IMR-90 (cell line): ENCODE results near the gene RAC3. TPM values are rescaled to one million over a fixed set of nuclear protein-coding genes. Genes with fewer than 3 reads are reported as not detected.

ENCODE experiments used
- ATAC-seq: fragments of 200-7000 bp; cut with Tn5 transposase; 2 replicates; pipeline ENCODE4 v1.9.1; 2020; ENCODE audit warnings: low read depth, mild to moderate bottlenecking, moderate library complexity
- BruUV-seq: library from RNA; stranded (reverse); fragments of 400-500 nt; replicated peaks from 2 replicates; lab custom pipeline; 2021; lab: Mats Ljungman, UMichigan
- CTCF ChIA-PET: fragments of 300-600 bp; formaldehyde crosslinking; extraction: SDS; loops from one replicate; lab custom pipeline; 2021; ENCODE audit warnings: antibody characterized with exemption; lab: Yijun Ruan, JAX
- POLR2A ChIA-PET: fragments of 300-600 bp; sonication (Branson Sonifier 250); formaldehyde crosslinking; loops from one replicate; lab custom pipeline; 2022; ENCODE audit warnings: antibody characterized with exemption; ENCODE audit not compliant: unreplicated experiment; lab: Charles Lee
- DNase-seq: peaks from one replicate; pipeline ENCODE4 v3.0.0; 2013
- H2AFZ ChIP-seq: replicated peaks from 2 replicates; pipeline ENCODE3; 2013; ENCODE audit warnings: low read length, mild to moderate bottlenecking; ENCODE audit not compliant: poor library complexity
- H2AK5ac ChIP-seq: 2 replicates; pipeline ENCODE4 v1.6.1; 2013; ENCODE audit warnings: low read depth, low read length, inconsistent platforms
- H2AK9ac ChIP-seq: replicated peaks from 2 replicates; pipeline ENCODE3; 2013; ENCODE audit warnings: mild to moderate bottlenecking, low read depth, low read length, moderate library complexity; ENCODE audit not compliant: poor library complexity
- H2BK120ac ChIP-seq: 2 replicates; pipeline ENCODE4 v1.6.1; 2013; ENCODE audit warnings: low read depth, low read length, inconsistent platforms
- H2BK15ac ChIP-seq: 3 replicates; pipeline ENCODE4 v1.6.1; 2013; ENCODE audit warnings: low read depth, low read length, inconsistent platforms
- H2BK20ac ChIP-seq: 2 replicates; pipeline ENCODE4 v1.6.1; 2013; ENCODE audit warnings: low read depth, mild to moderate bottlenecking, inconsistent platforms, low read length, moderate library complexity
- H2BK5ac ChIP-seq: 2 replicates; pipeline ENCODE4 v1.6.1; 2013; ENCODE audit warnings: mild to moderate bottlenecking, low read depth, low read length, inconsistent platforms; ENCODE audit not compliant: poor library complexity, severe bottlenecking
- H3K14ac ChIP-seq: replicated peaks from 2 replicates; pipeline ENCODE4 v1.6.1; 2013; ENCODE audit warnings: low read depth, low read length, inconsistent platforms
- H3K18ac ChIP-seq: 2 replicates; pipeline ENCODE4 v1.6.1; 2013; ENCODE audit warnings: low read depth, low read length, control low read depth
- H3K23ac ChIP-seq: 2 replicates; pipeline ENCODE4 v1.6.1; 2013; ENCODE audit warnings: low read depth, low read length, inconsistent platforms
- H3K27ac ChIP-seq: 2 replicates; pipeline ENCODE4 v1.5.1; 2013; ENCODE audit warnings: mild to moderate bottlenecking, control low read depth, low read length; ENCODE audit not compliant: insufficient read depth
- H3K27me3 ChIP-seq: 2 replicates; pipeline ENCODE4 v1.6.1; 2013; ENCODE audit warnings: low read length; ENCODE audit not compliant: control insufficient read depth, insufficient read depth
- H3K36me3 ChIP-seq: 2 replicates; pipeline ENCODE4 v1.6.1; 2013; ENCODE audit warnings: low read length, mixed read lengths; ENCODE audit not compliant: control insufficient read depth, insufficient read depth
- H3K4ac ChIP-seq: 2 replicates; pipeline ENCODE4 v1.6.1; 2013; ENCODE audit warnings: low read depth, low read length, inconsistent platforms
- H3K4me1 ChIP-seq: 2 replicates; pipeline ENCODE4 v1.6.1; 2013; ENCODE audit warnings: low read length, mixed read lengths; ENCODE audit not compliant: control insufficient read depth, insufficient read depth
- H3K4me2 ChIP-seq: 2 replicates; pipeline ENCODE4 v1.6.1; 2013; ENCODE audit warnings: low read depth, mild to moderate bottlenecking, control low read depth, low read length, moderate library complexity
- H3K4me3 ChIP-seq: 2 replicates; pipeline ENCODE4 v1.5.1; 2013; ENCODE audit warnings: low read depth, mild to moderate bottlenecking, control low read depth, low read length, moderate library complexity; ENCODE audit not compliant: insufficient read depth
- H3K56ac ChIP-seq: 2 replicates; pipeline ENCODE4 v1.6.1; 2013; ENCODE audit warnings: low read length, inconsistent platforms; ENCODE audit not compliant: insufficient read depth; ENCODE audit errors: extremely low read depth
- H3K79me1 ChIP-seq, 2 experiments: 2 replicates each; pipeline ENCODE4 v1.6.1; 2013; ENCODE audit warnings: low read length in 2 of 2, inconsistent platforms in 1 of 2, low read depth in 1 of 2
- H3K9ac ChIP-seq: 2 replicates; pipeline ENCODE4 v1.6.1; 2013; ENCODE audit warnings: low read depth, low read length, control low read depth
- H3K9me1 ChIP-seq: 2 replicates; pipeline ENCODE4 v1.6.1; 2013; ENCODE audit warnings: low read length, inconsistent platforms; ENCODE audit not compliant: insufficient read depth
- H3K9me3 ChIP-seq: 2 replicates; pipeline ENCODE4 v1.6.1; 2013; ENCODE audit warnings: low read length; ENCODE audit not compliant: control insufficient read depth, insufficient read depth
- H4K20me1 ChIP-seq: 2 replicates; pipeline ENCODE4 v1.6.1; 2013; ENCODE audit warnings: low read length, inconsistent platforms; ENCODE audit not compliant: insufficient read depth
- H4K5ac ChIP-seq: 2 replicates; pipeline ENCODE4 v1.6.1; 2013; ENCODE audit warnings: mild to moderate bottlenecking, low read depth, low read length, control low read depth
- H4K8ac ChIP-seq, 2 experiments: 2 replicates each; pipeline ENCODE4 v1.6.1; 2013; ENCODE audit warnings: low read depth in 2 of 2, low read length in 2 of 2, control low read depth in 1 of 2, inconsistent platforms in 1 of 2
- H4K91ac ChIP-seq: 2 replicates; pipeline ENCODE4 v1.6.1; 2013; ENCODE audit warnings: low read depth, low read length, inconsistent platforms; ENCODE audit not compliant: insufficient read depth
- CEBPB ChIP-seq: IDR thresholded peaks from 2 replicates; pipeline ENCODE4 v1.6.1; 2012; ENCODE audit warnings: low read depth, low read length, improper control_type of control experiment
- CHD1 ChIP-seq: IDR thresholded peaks from 2 replicates; pipeline ENCODE4 v1.6.1; 2012; ENCODE audit warnings: low read depth, low read length, improper control_type of control experiment
- FOS ChIP-seq: fragments of 150-350 bp; IDR thresholded peaks from 2 replicates; pipeline ENCODE4 v1.6.1; 2016; ENCODE audit warnings: low read depth, low read length
- MAZ ChIP-seq: IDR thresholded peaks from 2 replicates; pipeline ENCODE4 v1.6.1; 2012; ENCODE audit warnings: low read depth, mild to moderate bottlenecking, low read length, improper control_type of control experiment, moderate library complexity, borderline replicate concordance
- POLR2A ChIP-seq: IDR thresholded peaks from 2 replicates; pipeline ENCODE4 v1.6.1; 2012; ENCODE audit warnings: mild to moderate bottlenecking, low read depth, low read length
- RCOR1 ChIP-seq: IDR thresholded peaks from 2 replicates; pipeline ENCODE4 v1.6.1; 2012; ENCODE audit warnings: mild to moderate bottlenecking, low read length, improper control_type of control experiment; ENCODE audit not compliant: insufficient replicate concordance
- SMC3 ChIP-seq: fragments of 150-350 bp; IDR thresholded peaks from 2 replicates; pipeline ENCODE4 v1.6.1; 2016; ENCODE audit warnings: low read depth, mild to moderate bottlenecking, antibody characterized with exemption, low read length, moderate library complexity
- WGBS, 2 experiments: methylation state at CpG; one replicate each; pipeline versions ENCODE4 v1.1.5 to v1.1.7; 2013; ENCODE audit warnings: missing lambda C conversion rate in 2 of 2; ENCODE audit not compliant: insufficient read length in 1 of 2; ENCODE audit errors: extremely low coverage in 2 of 2; 5-methylcytosine and 5-hydroxymethylcytosine counted together
- dilution Hi-C: fragments of 300-500 bp; cut with HindIII; formaldehyde crosslinking; loops from one replicate; pipeline ENCODE4 v1.14.3; 2018; ENCODE audit warnings: low sequenced_read_pairs; ENCODE audit not compliant: unreplicated experiment
- in situ Hi-C: fragments of 300-500 bp; cut with MboI; formaldehyde crosslinking; loops from 3 replicates; pipeline ENCODE4 v1.14.3; 2019; ENCODE audit warnings: low sequenced_read_pairs, inconsistent platforms, mixed read lengths
- intact Hi-C: fragments of 100-400 bp; cut with micrococcal nuclease; formaldehyde crosslinking; loops from 2 replicates; pipeline ENCODE4 v1.10.0; 2022
- polyA plus RNA-seq, 3 experiments: library from polyadenylated mRNA; depleted of rRNA; stranded (reverse); fragments of >200 nt; gene quantifications; 2 replicates each; pipeline ENCODE4 v1.2.3, GENCODE V29; 2012; ENCODE audit warnings: low replicate concordance in 1 of 3
- total RNA-seq: library from RNA; depleted of rRNA; stranded (reverse); fragments of >200 nt; gene quantifications from 2 replicates; pipeline ENCODE4 v1.2.3, GENCODE V29; 2012

Gene RAC3
- total and polyA plus RNA-seq, 2 of the 4 experiments (the other 2 are of a cell fraction) = 5.7 to 23.4 TPM

DNA sequence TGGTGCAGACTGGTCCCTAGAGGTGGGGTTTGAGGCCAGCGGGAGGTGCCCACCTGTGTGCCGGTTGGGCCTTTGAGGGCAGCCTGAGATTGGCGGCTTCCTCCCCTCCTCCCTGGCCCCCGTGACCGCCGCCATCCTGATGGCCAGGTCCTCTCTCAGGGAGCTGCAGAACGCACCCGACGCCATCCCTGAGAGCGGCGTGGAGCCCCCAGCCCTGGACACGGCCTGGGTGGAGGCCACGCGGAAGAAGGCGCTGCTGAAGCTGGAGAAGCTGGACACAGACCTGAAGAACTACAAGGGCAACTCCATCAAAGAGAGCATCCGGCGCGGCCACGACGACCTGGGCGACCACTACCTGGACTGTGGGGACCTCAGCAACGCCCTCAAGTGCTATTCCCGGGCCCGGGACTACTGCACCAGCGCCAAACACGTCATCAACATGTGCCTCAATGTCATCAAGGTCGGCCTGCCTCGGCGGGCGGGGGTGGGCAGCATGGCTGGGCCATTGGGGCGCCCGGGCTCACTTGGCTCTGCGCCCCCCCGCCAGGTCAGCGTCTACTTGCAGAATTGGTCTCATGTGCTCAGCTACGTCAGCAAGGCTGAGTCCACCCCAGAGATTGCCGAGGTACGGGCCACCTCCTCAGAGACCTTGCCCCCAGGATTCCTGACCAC, 23.0 kb downstream of the RAC3 start:
- peaks cover 4% of the 10 kb centered on the region for H4K20me1 ChIP-seq
- no peak overlapping the region for H2AK9ac ChIP-seq
- no peak overlapping the region for H3K4ac ChIP-seq
- no peak overlapping the region for H3K18ac ChIP-seq
- CTCF ChIA-PET = no interaction called here
- no peak overlapping the region for H3K4me2 ChIP-seq
- H3K56ac ChIP-seq = no peak overlapping the region
- H2BK5ac ChIP-seq = no peak overlapping the region
- peaks cover 18% of the 10 kb centered on the region for H3K4me1 ChIP-seq
- 95% methylated on average over 23 of the region's 38 CpGs; no CpG with 5 or more reads in 1 of the 2 experiments for whole genome bisulfite sequencing, 2 experiments
- intact Hi-C loops = no loop called here
- no peaks in the 10 kb centered on the region for H3K9me3 ChIP-seq
- no peak overlapping the region for H3K27ac ChIP-seq
- DNase-seq (no peak), ATAC-seq (no peak)
- no peak overlapping the region for H2AFZ ChIP-seq
- H3K27me3 ChIP-seq = no peaks in the 10 kb centered on the region
- H2BK20ac ChIP-seq = no peak overlapping the region
- no peak for TF ChIP-seq SMC3
- TF ChIP-seq MAZ = no peak
- no peak for TF ChIP-seq CHD1
- TF ChIP-seq CEBPB = no peak
- TF ChIP-seq FOS = no peak
- TF ChIP-seq POLR2A = no peak
- TF ChIP-seq RCOR1 = no peak
- peaks cover 5% of the 10 kb centered on the region for H3K9me1 ChIP-seq
- no peak overlapping the region for H3K9ac ChIP-seq
- H3K4me3 ChIP-seq = no peak overlapping the region
- no peak overlapping the region for H4K8ac ChIP-seq
- no peak overlapping the region for H2AK5ac ChIP-seq
- BruUV-seq = no TSS peak
- peaks cover 16 to 40% of the 10 kb centered on the region in 2 experiments for H3K79me1 ChIP-seq
- no peak overlapping the region for H3K23ac ChIP-seq
- H2BK15ac ChIP-seq = no peak overlapping the region
- dilution Hi-C loops = no loop called here
- POLR2A ChIA-PET = no interaction called here
- in situ Hi-C loops = no loop called here
- H4K91ac ChIP-seq = no peak overlapping the region
- H4K5ac ChIP-seq = no peak overlapping the region
- peaks cover 56% of the 10 kb centered on the region for H3K36me3 ChIP-seq
- no peak overlapping the region for H3K14ac ChIP-seq
- H2BK120ac ChIP-seq = no peak overlapping the region
